GM12892 (cell line): ENCODE results near the gene SLC5A2.

Experiments
- POLR2A ChIP-seq: IDR thresholded peaks from 2 replicates; pipeline ENCODE4 v1.6.1; 2011; ENCODE audit warnings: low read depth, low read length, control low read depth
- POLR2AphosphoS5 ChIP-seq: IDR thresholded peaks from 2 replicates; pipeline ENCODE4 v1.6.1; 2011; ENCODE audit warnings: low read depth, low read length, control low read depth
- TAF1 ChIP-seq: IDR thresholded peaks from 2 replicates; pipeline ENCODE4 v1.6.1; 2011; ENCODE audit warnings: low read depth, mild to moderate bottlenecking, control low read depth, low read length, borderline replicate concordance

DNA sequence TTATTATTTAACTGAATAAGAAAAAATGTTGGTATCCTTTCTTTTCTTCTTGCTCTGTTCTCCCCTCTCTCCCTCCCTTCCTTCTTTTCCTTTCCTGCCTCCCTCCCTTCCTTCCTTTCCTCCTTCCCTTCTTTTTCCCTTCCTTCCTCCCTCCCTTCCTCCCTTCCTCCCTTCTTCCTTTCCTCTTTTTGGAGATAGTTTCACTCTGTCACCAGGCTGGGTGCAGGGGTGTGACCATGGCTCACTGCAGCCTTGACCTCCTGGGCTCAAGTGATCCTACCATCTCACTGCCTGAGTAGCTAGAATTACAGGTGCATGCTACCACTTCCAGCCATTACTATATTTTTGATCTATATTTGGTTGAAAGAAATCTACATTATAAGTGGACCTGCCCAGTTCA is 31.0 kb downstream of the SLC5A2 start:
- no peak for TF ChIP-seq POLR2AphosphoS5
- no peak for TF ChIP-seq POLR2A
- TF ChIP-seq TAF1, result no peak
